Adrenal gland (tissue), 5 donors: ENCODE results near the gene STRA6.

ENCODE experiments used
- POLR2A ChIP-seq, 2 donors: fragments of 450-650 bp; IDR thresholded peaks; one replicate each; pipeline ENCODE4 v1.6.1; 2017; ENCODE audit warnings: antibody characterized with exemption in 2 of 2, mild to moderate bottlenecking in 2 of 2, moderate library complexity in 1 of 2
- TF ChIP-seq, protein P1 (sequence below), 6 experiments: fragments of 450-650 bp in 4 of 6; fragments of 200-600 bp in 2 of 6; sonication (generic) in 1 of 6; IDR thresholded peaks; 1 replicate in 5 of 6; 2 replicates in 1 of 6; pipeline versions ENCODE4 v1.5.1 to v1.8.0; 2016 to 2021; ENCODE audit warnings: antibody characterized with exemption in 6 of 6, mild to moderate bottlenecking in 2 of 6, moderate library complexity in 1 of 6
- donor health status: DM: no; HTN: no; CAD: no.

DNA sequence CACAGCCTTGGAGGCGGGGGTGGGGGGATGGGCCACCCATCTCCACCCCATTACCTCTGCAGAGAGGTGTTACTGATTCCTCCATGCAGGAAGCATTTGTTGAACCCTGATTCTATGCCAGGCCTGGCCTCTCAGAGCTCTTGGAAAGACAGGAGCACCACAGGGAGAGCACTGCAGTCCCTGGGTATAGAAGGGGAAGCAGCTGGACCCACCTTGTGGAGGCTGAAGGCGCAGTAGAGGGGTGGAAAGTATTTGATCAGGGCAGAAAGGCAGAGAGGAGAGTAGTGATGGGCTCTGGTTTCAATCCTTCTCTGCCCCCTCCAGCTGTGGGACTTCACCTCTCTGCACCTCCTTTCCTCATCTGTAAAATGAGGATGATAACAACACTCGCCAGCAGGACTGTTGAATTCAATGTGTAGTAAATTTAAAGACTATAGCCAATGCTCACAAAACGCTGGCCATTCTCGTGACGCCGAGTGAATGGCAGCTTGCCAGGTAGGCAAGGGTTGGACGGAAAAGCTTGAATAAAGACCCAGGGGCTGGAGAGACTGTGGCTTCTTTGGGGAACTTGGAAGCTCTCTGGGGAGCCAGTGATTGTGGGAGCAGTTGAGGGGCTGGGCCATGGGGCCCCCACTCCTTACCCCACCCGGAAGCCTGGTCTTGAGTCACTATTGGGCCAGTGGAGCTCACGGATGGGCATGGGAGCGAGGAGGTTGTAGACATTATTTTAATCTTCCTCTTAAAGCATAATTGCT, 25.6 kb upstream of the STRA6 start:
- TF ChIP-seq, protein P1, sequence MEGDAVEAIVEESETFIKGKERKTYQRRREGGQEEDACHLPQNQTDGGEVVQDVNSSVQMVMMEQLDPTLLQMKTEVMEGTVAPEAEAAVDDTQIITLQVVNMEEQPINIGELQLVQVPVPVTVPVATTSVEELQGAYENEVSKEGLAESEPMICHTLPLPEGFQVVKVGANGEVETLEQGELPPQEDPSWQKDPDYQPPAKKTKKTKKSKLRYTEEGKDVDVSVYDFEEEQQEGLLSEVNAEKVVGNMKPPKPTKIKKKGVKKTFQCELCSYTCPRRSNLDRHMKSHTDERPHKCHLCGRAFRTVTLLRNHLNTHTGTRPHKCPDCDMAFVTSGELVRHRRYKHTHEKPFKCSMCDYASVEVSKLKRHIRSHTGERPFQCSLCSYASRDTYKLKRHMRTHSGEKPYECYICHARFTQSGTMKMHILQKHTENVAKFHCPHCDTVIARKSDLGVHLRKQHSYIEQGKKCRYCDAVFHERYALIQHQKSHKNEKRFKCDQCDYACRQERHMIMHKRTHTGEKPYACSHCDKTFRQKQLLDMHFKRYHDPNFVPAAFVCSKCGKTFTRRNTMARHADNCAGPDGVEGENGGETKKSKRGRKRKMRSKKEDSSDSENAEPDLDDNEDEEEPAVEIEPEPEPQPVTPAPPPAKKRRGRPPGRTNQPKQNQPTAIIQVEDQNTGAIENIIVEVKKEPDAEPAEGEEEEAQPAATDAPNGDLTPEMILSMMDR (IDR thresholded peaks at IDR 0.05): no peak
- TF ChIP-seq POLR2A (IDR thresholded peaks at IDR 0.05): no peak
